Panc1 (cell line): ENCODE results near the gene CD58. TPM values are rescaled to one million over a fixed set of nuclear protein-coding genes. Genes with fewer than 3 reads are reported as not detected.

Source experiments
- ATAC-seq: fragments of 200-7000 bp; cut with Tn5 transposase; 2 replicates; pipeline ENCODE4 v1.9.1; 2020; ENCODE audit warnings: mild to moderate bottlenecking, moderate library complexity
- BruUV-seq: library from RNA; stranded (reverse); fragments of 400-500 nt; replicated peaks from 2 replicates; lab custom pipeline; 2021; lab: Mats Ljungman, UMichigan
- CTCF ChIA-PET: fragments of 300-600 bp; sonication (Branson Sonifier 250); formaldehyde crosslinking; loops from one replicate; lab custom pipeline; 2022; ENCODE audit warnings: antibody characterized with exemption; lab: Charles Lee
- POLR2A ChIA-PET: fragments of 300-600 bp; sonication (Branson Sonifier 250); formaldehyde crosslinking; loops from one replicate; lab custom pipeline; 2022; ENCODE audit warnings: antibody characterized with exemption; lab: Charles Lee
- DNase-seq: peaks from one replicate; pipeline ENCODE4 v3.0.0-alpha.2; 2010; ENCODE audit warnings: low read depth, low spot score
- H3K27ac ChIP-seq: 2 replicates; pipeline ENCODE4 v1.5.1; 2011; ENCODE audit warnings: mild to moderate bottlenecking, low read length, inconsistent platforms
- H3K27me3 ChIP-seq: fragments of 200-500 bp; sonication (Bioruptor generic); 2 replicates; pipeline ENCODE4 v1.6.0; 2014; ENCODE audit warnings: low read length, inconsistent platforms; ENCODE audit not compliant: control insufficient read depth, insufficient read depth
- H3K36me3 ChIP-seq: fragments of 200-500 bp; sonication (Bioruptor generic); 2 replicates; pipeline ENCODE4 v1.5.1; 2014; ENCODE audit warnings: inconsistent platforms, mild to moderate bottlenecking, low read length, moderate library complexity; ENCODE audit not compliant: control insufficient read depth, insufficient read depth
- H3K4me1 ChIP-seq: 2 replicates; pipeline ENCODE4 v1.5.1; 2011; ENCODE audit warnings: inconsistent platforms, mild to moderate bottlenecking, low read length, moderate library complexity; ENCODE audit not compliant: control insufficient read depth, insufficient read depth
- H3K4me3 ChIP-seq, 2 experiments: 2 replicates each; pipeline ENCODE4 v1.5.1; 2011 to 2012; ENCODE audit warnings: low read depth in 2 of 2, low read length in 2 of 2, mild to moderate bottlenecking in 2 of 2, inconsistent platforms in 1 of 2, moderate library complexity in 1 of 2
- H3K9me3 ChIP-seq: fragments of 200-500 bp; sonication (Bioruptor generic); 2 replicates; pipeline ENCODE4 v1.5.1; 2014; ENCODE audit warnings: low read depth, mild to moderate bottlenecking, inconsistent platforms, low read length, moderate library complexity; ENCODE audit not compliant: control insufficient read depth, insufficient read depth
- CTCF ChIP-seq: fragments of 450-650 bp; IDR thresholded peaks from 2 replicates; pipeline ENCODE4 v1.5.1; 2017; ENCODE audit warnings: mild to moderate bottlenecking
- POLR2AphosphoS5 ChIP-seq: IDR thresholded peaks from 2 replicates; pipeline ENCODE4 v1.6.1; 2012; ENCODE audit warnings: mild to moderate bottlenecking, low read depth, low read length, moderate library complexity
- REST ChIP-seq, 2 experiments: IDR thresholded peaks; 2 replicates each; pipeline ENCODE4 v1.6.1; 2011 to 2012; ENCODE audit warnings: low read depth in 2 of 2, control low read depth in 1 of 2, low read length in 1 of 2, mild to moderate bottlenecking in 1 of 2, moderate library complexity in 1 of 2; ENCODE audit not compliant: insufficient read depth in 1 of 2
- SIN3A ChIP-seq: IDR thresholded peaks from 2 replicates; pipeline ENCODE4 v1.6.1; 2012; ENCODE audit warnings: low read depth, mild to moderate bottlenecking, low read length, moderate library complexity, borderline replicate concordance; ENCODE audit not compliant: insufficient read depth
- TCF7L2 ChIP-seq: IDR thresholded peaks from 2 replicates; pipeline ENCODE4 v1.6.1; 2011; ENCODE audit warnings: mild to moderate bottlenecking, low read depth, low read length, inconsistent platforms
- in situ Hi-C: cut with HindIII; loops from 2 replicates; pipeline ENCODE4 v1.10.0; 2016; ENCODE audit warnings: low sequenced_read_pairs, low pct_unique_long_range_greater_than_20kb
- intact Hi-C: fragments of 100-400 bp; cut with micrococcal nuclease; formaldehyde crosslinking; loops from one replicate; pipeline ENCODE4 v1.10.0; 2022; ENCODE audit not compliant: unreplicated experiment
- total RNA-seq: library from RNA; stranded (reverse); gene quantifications from one replicate; pipeline ENCODE4 v1.2.1, GENCODE V29; 2021; ENCODE audit not compliant: unreplicated experiment

CD58 gene
- total RNA-seq, 1 experiment from 2014 or later: 12.6 TPM

- H3K27ac ChIP-seq: no peak overlapping the region
- no TSS peak for BruUV-seq
- no peak for ATAC-seq
- no peak for DNase-seq
- TF ChIP-seq POLR2AphosphoS5 (no peak), REST (IDR thresholded peaks at IDR 0.05; ENCODE audit: insufficient read depth in 1 of 2, low read depth in 2 of 2, low read length in 1 of 2) (no peak), SIN3A (no peak), TCF7L2 (no peak), CTCF (no peak)
- no peaks in the 10 kb centered on the region for H3K27me3 ChIP-seq
- intact Hi-C loops: no loop called here
- H3K36me3 ChIP-seq: no peaks in the 10 kb centered on the region; the same call in 1 of the 2 replicates
- POLR2A ChIA-PET: no interaction called here
- H3K4me3 ChIP-seq: no peak overlapping the region
- in situ Hi-C loops: no loop called here
- no peaks in the 10 kb centered on the region for H3K9me3 ChIP-seq
- CTCF ChIA-PET: no interaction called here
- no peaks in the 10 kb centered on the region for H3K4me1 ChIP-seq
Measured at GRCh38 chr1:116540088-116540487, 30.7 kb downstream of the CD58 start.

GRCh38 chr1:116538544-116538943, 32.3 kb downstream of the CD58 start:
- ChIA-PET CTCF (no interaction called here), POLR2A (no interaction called here)
- H3K27me3 ChIP-seq: no peaks in the 10 kb centered on the region
- DNase-seq: no peak
- intact Hi-C loops (no loop called here), in situ Hi-C loops (no loop called here)
- no peaks in the 10 kb centered on the region for H3K9me3 ChIP-seq
- BruUV-seq: no TSS peak
- H3K27ac ChIP-seq: no peak overlapping the region
- no peaks in the 10 kb centered on the region for H3K4me1 ChIP-seq
- H3K4me3 ChIP-seq: no peak overlapping the region
- ATAC-seq: no peak
- no peak for TF ChIP-seq POLR2AphosphoS5
- TF ChIP-seq CTCF: no peak
- no peak for TF ChIP-seq SIN3A
- TF ChIP-seq REST (IDR thresholded peaks at IDR 0.05; ENCODE audit: insufficient read depth in 1 of 2, low read depth in 2 of 2, low read length in 1 of 2): no peak
- TF ChIP-seq TCF7L2: no peak
- no peaks in the 10 kb centered on the region; the same call in 1 of the 2 replicates for H3K36me3 ChIP-seq
